T-cell (primary cell): ENCODE results near the gene VPS18. TPM values are rescaled to one million over a fixed set of nuclear protein-coding genes. Genes with fewer than 3 reads are reported as not detected.

Experiments
- ATAC-seq, 4 experiments: fragments of 200-7000 bp in 3 of 4; fragments of 150-1000 bp in 1 of 4; cut with Tn5 transposase; replicated peaks in 1 of 4; 1 replicate in 3 of 4; 2 replicates in 1 of 4; pipeline ENCODE4 v1.10.0; 2021; ENCODE audit warnings: moderate library complexity in 3 of 4, mild to moderate bottlenecking in 2 of 4, moderate number of reproducible peaks in 1 of 4
- CTCF ChIA-PET, 2 donors: fragments of 300-600 bp; sonication (Branson Sonifier 250); formaldehyde crosslinking; loops; one replicate each; lab custom pipeline; 2022; ENCODE audit warnings: antibody characterized with exemption in 2 of 2; lab: Charles Lee
- POLR2A ChIA-PET, 2 donors: fragments of 300-600 bp; sonication (Branson Sonifier 250); formaldehyde crosslinking; loops; one replicate each; lab custom pipeline; 2022; ENCODE audit warnings: antibody characterized with exemption in 2 of 2; lab: Charles Lee
- DNase-seq, 35 experiments: peaks; one replicate each; pipeline versions ENCODE4 v3.0.0 to v3.0.0-alpha.2; 2013 to 2023
- H3K27ac ChIP-seq: one replicate; pipeline ENCODE4 v1.5.1; 2013; ENCODE audit warnings: low read length
- H3K27me3 ChIP-seq, 2 experiments: replicated peaks in 1 of 2; 1 replicate in 1 of 2; 2 replicates in 1 of 2; pipeline versions ENCODE4 v1.6.1 to v1.7.0; 2013; ENCODE audit warnings: low read length in 1 of 2, mixed read lengths in 1 of 2; ENCODE audit not compliant: control insufficient read depth in 2 of 2, insufficient read depth in 2 of 2; ENCODE audit errors: extremely low read depth in 1 of 2
- H3K36me3 ChIP-seq, 2 donors: 1 replicate in 1 of 2; 2 replicates in 1 of 2; pipeline versions ENCODE4 v1.6.1 to v1.7.0; 2013; ENCODE audit warnings: low read length in 1 of 2; ENCODE audit not compliant: control insufficient read depth in 2 of 2, insufficient read depth in 1 of 2; ENCODE audit errors: extremely low read depth in 1 of 2
- H3K4me1 ChIP-seq, 2 experiments: 1 replicate in 1 of 2; 2 replicates in 1 of 2; pipeline versions ENCODE4 v1.6.1 to v1.7.0; 2013; ENCODE audit warnings: low read length in 2 of 2, mixed read lengths in 1 of 2; ENCODE audit not compliant: insufficient read depth in 2 of 2, control insufficient read depth in 1 of 2; ENCODE audit errors: extremely low read depth in 1 of 2
- H3K4me3 ChIP-seq, 2 donors: 1 replicate in 1 of 2; 2 replicates in 1 of 2; pipeline versions ENCODE4 v1.5.1 to v1.7.0; 2013; ENCODE audit warnings: mild to moderate bottlenecking in 2 of 2, low read length in 1 of 2, moderate library complexity in 1 of 2; ENCODE audit not compliant: control insufficient read depth in 1 of 2; ENCODE audit errors: extremely low read depth in 1 of 2
- H3K9me3 ChIP-seq: 2 replicates; pipeline ENCODE4 v1.7.0; 2013
- H3K27ac Mint-ChIP-seq, 2 donors: one replicate each; pipeline ENCODE4 v1.8.0; 2020 to 2021; ENCODE audit warnings: mild to moderate bottlenecking in 2 of 2, mixed read lengths in 2 of 2
- H3K27me3 Mint-ChIP-seq, 2 donors: one replicate each; pipeline ENCODE4 v1.8.0; 2021 to 2022; ENCODE audit warnings: mixed read lengths in 2 of 2
- H3K36me3 Mint-ChIP-seq: one replicate; pipeline ENCODE4 v1.8.0; 2021; ENCODE audit warnings: mixed read lengths
- H3K4me1 Mint-ChIP-seq, 3 donors: one replicate each; pipeline ENCODE4 v1.8.0; 2020 to 2022; ENCODE audit warnings: mixed read lengths in 3 of 3, mild to moderate bottlenecking in 1 of 3
- H3K4me3 Mint-ChIP-seq, 3 donors: one replicate each; pipeline ENCODE4 v1.8.0; 2020 to 2022; ENCODE audit warnings: mild to moderate bottlenecking in 3 of 3, mixed read lengths in 3 of 3, moderate library complexity in 3 of 3
- H3K9me3 Mint-ChIP-seq, 3 donors: one replicate each; pipeline ENCODE4 v1.8.0; 2020 to 2022; ENCODE audit warnings: mixed read lengths in 3 of 3
- WGBS: methylation state at CpG from one replicate; pipeline ENCODE4 v1.1.5; 2013; ENCODE audit warnings: missing lambda C conversion rate; ENCODE audit not compliant: insufficient coverage; 5-methylcytosine and 5-hydroxymethylcytosine counted together
- total RNA-seq, 35 experiments: library from RNA in 6 of 35; stranded (reverse) in 6 of 35; fragments of 120-200 nt in 1 of 35; gene quantifications; one replicate each; pipeline versions ENCODE4 v1.2.1 to v1.2.4 and lab custom pipeline; 2013 to 2026

Gene VPS18
- total RNA-seq, 5 donors from 2014 or later (not counting 1 experiment from before 2014, with no cell fraction given): 16.2 to 23.4 (median 21.3) TPM

- Histone ChIP-seq H3K27me3 (peaks cover 0 to 3% of the 10 kb centered on the region in 2 experiments), H3K9me3 (no peaks in the 10 kb centered on the region), H3K4me1 (peaks cover 16 to 32% of the 10 kb centered on the region in 2 experiments), H3K36me3 (no peaks in the 10 kb centered on the region), H3K4me3 (no peak overlapping the region), H3K27ac (no peak overlapping the region)
- no peak for ATAC-seq
- no peaks in the 10 kb centered on the region for H3K27me3 Mint-ChIP-seq
- DNase-seq: no peak
- H3K27ac Mint-ChIP-seq: no peak overlapping the region
- WGBS: 93% methylated on average over 7 of the region's 9 CpGs
- ChIA-PET CTCF (interaction anchor here in 1 of 2 donors (0.6 kb wide), 1 partner anchor 244 kb away, joined by 11 read pairs; no protein-coding TSS in a partner anchor), POLR2A (no interaction called here)
- peaks cover 28 to 39% (median 38%) of the 10 kb centered on the region in 3 donors for H3K4me1 Mint-ChIP-seq
- no peaks in the 10 kb centered on the region for H3K9me3 Mint-ChIP-seq
- peak overlapping the region in 2 of 3 donors; percentile 80 to 87 for H3K4me3 Mint-ChIP-seq
- H3K36me3 Mint-ChIP-seq: no peaks in the 10 kb centered on the region
Measured at GRCh38 chr15:40943764-40944365, 49.6 kb downstream of the VPS18 start.

- H3K27ac Mint-ChIP-seq: no peak overlapping the region
Measured at GRCh38 chr15:40944510-40945296, 50.5 kb downstream of the VPS18 start.

GRCh38 chr15:40948706-40949473 lies 54.6 kb downstream of the VPS18 start:
- no peak overlapping the region for H3K4me3 ChIP-seq
- no peaks in the 10 kb centered on the region for H3K9me3 Mint-ChIP-seq
- H3K4me3 Mint-ChIP-seq: no peak overlapping the region
- no peak overlapping the region for H3K27ac ChIP-seq
- no peaks in the 10 kb centered on the region for H3K36me3 ChIP-seq
- ChIA-PET CTCF (interaction anchor here in 1 of 2 donors (0.6 kb wide), 2 partner anchors 309 to 744 kb away, joined by 3 to 4 read pairs; no protein-coding TSS in a partner anchor), POLR2A (interaction anchor here (0.6 kb wide), 2 partner anchors 19 to 312 kb away, joined by 3 to 5 read pairs; no protein-coding TSS in a partner anchor)
- H3K9me3 ChIP-seq: no peaks in the 10 kb centered on the region
- no peak for DNase-seq
- no peak overlapping the region for H3K27ac Mint-ChIP-seq
- H3K36me3 Mint-ChIP-seq: no peaks in the 10 kb centered on the region
- ATAC-seq: no peak
- 73% methylated on average over 14 of the region's 21 CpGs for WGBS
- peaks cover 0 to 9% of the 10 kb centered on the region in 2 experiments for H3K27me3 ChIP-seq
- peaks cover 0 to 3% of the 10 kb centered on the region in 2 donors for H3K27me3 Mint-ChIP-seq
- H3K4me1 Mint-ChIP-seq: peaks cover 14 to 23% (median 14%) of the 10 kb centered on the region in 3 donors
- peaks cover 5 to 15% of the 10 kb centered on the region in 2 experiments for H3K4me1 ChIP-seq

More at GRCh38 chr15:40944510-40945296, 50.5 kb downstream of the VPS18 start:
- H3K4me1 ChIP-seq: peaks cover 16 to 32% of the 10 kb centered on the region in 2 experiments
- WGBS: 72% methylated on average over 5 of the region's 11 CpGs
- CTCF ChIA-PET: no interaction called here
- H3K9me3 ChIP-seq: no peaks in the 10 kb centered on the region
- no peaks in the 10 kb centered on the region for H3K9me3 Mint-ChIP-seq
- peak overlapping the region in 1 of 3 donors; percentile 87 for H3K4me3 Mint-ChIP-seq
- peaks cover 0 to 3% of the 10 kb centered on the region in 2 experiments for H3K27me3 ChIP-seq
- H3K36me3 ChIP-seq: no peaks in the 10 kb centered on the region
- POLR2A ChIA-PET: no interaction called here
- no peak overlapping the region for H3K27ac ChIP-seq
- H3K4me3 ChIP-seq: no peak overlapping the region
- peaks cover 28 to 38% (median 33%) of the 10 kb centered on the region in 3 donors for H3K4me1 Mint-ChIP-seq
- H3K27me3 Mint-ChIP-seq: peaks cover 0 to under 1% of the 10 kb centered on the region in 2 donors
- ATAC-seq: no peak
- DNase-seq: no peak
- H3K36me3 Mint-ChIP-seq: no peaks in the 10 kb centered on the region

GRCh38 chr15:40949756-40950207 lies 55.5 kb downstream of the VPS18 start:
- no peaks in the 10 kb centered on the region for H3K9me3 ChIP-seq
- no peak overlapping the region for H3K27ac ChIP-seq
- peaks cover 0 to 6% of the 10 kb centered on the region in 2 experiments for H3K27me3 ChIP-seq
- no peak overlapping the region for H3K4me3 Mint-ChIP-seq
- DNase-seq: no peak
- no peak overlapping the region for H3K4me3 ChIP-seq
- H3K27ac Mint-ChIP-seq: no peak overlapping the region
- no peaks in the 10 kb centered on the region for H3K9me3 Mint-ChIP-seq
- peaks cover 0 to 3% of the 10 kb centered on the region in 2 donors for H3K27me3 Mint-ChIP-seq
- H3K4me1 Mint-ChIP-seq: peaks cover 11 to 25% (median 19%) of the 10 kb centered on the region in 3 donors
- ChIA-PET POLR2A (interaction anchor here (0.6 kb wide), 2 partner anchors 18 to 312 kb away, joined by 3 to 5 read pairs; no protein-coding TSS in a partner anchor), CTCF (interaction anchor here in 1 of 2 donors (0.6 kb wide), 1 partner anchor 310 kb away, joined by 4 read pairs; no protein-coding TSS in a partner anchor)
- no peaks in the 10 kb centered on the region for H3K36me3 ChIP-seq
- ATAC-seq: no peak
- 66% methylated on average over 5 of the region's 7 CpGs for WGBS
- H3K36me3 Mint-ChIP-seq: no peaks in the 10 kb centered on the region
- peaks cover 7 to 19% of the 10 kb centered on the region in 2 experiments for H3K4me1 ChIP-seq

- 100% methylated on average over 1 of the region's 4 CpGs for WGBS
- ChIA-PET POLR2A (interaction anchor here in 1 of 2 donors (1.1 kb wide), 1 partner anchor 11 kb away, joined by 12 read pairs; no protein-coding TSS in a partner anchor), CTCF (interaction anchor here (0.7 to 1.5 kb wide), 4 partner anchors 10 to 148 kb away, joined by 3 read pairs; no protein-coding TSS in a partner anchor)
- Mint-ChIP-seq H3K36me3 (no peaks in the 10 kb centered on the region), H3K4me1 (peaks cover 11 to 21% (median 17%) of the 10 kb centered on the region in 3 donors), H3K9me3 (no peaks in the 10 kb centered on the region), H3K4me3 (peak overlapping the region; percentile 89 to 92 (median 89)), H3K27ac (no peak overlapping the region), H3K27me3 (peaks cover 0 to 3% of the 10 kb centered on the region in 2 donors)
- Histone ChIP-seq H3K27ac (no peak overlapping the region), H3K27me3 (peaks cover 0 to 6% of the 10 kb centered on the region in 2 experiments), H3K9me3 (no peaks in the 10 kb centered on the region), H3K4me1 (peaks cover 7 to 19% of the 10 kb centered on the region in 2 experiments), H3K4me3 (no peak overlapping the region), H3K36me3 (no peaks in the 10 kb centered on the region)
- no peak for ATAC-seq
- no peak for DNase-seq
Measured at GRCh38 chr15:40951764-40952163, 57.5 kb downstream of the VPS18 start.
